Measurements from ENCODE around the gene MYL1. TPM values are rescaled to one million over a fixed set of nuclear protein-coding genes. Genes with fewer than 3 reads are reported as not detected.

The MYL1 gene
- total RNA-seq, 1 experiment from 2014 or later, result not detected

- H3K9me3 ChIP-seq (ENCODE audit: control insufficient read depth in 1 of 2, insufficient read depth in 1 of 2, low read depth in 1 of 2, low read length in 2 of 2), result no peaks in the 10 kb centered on the region
- ChIA-PET POLR2A (no interaction called here), CTCF (no interaction called here), RAD21 (ENCODE audit: low non-redundant PET in 1 of 2, low total read pairs in 2 of 2, uncharacterized antibody in 2 of 2, unreplicated experiment in 2 of 2) (no interaction called here)
- no peaks in the 10 kb centered on the region for H4K20me1 ChIP-seq (ENCODE audit: insufficient read depth)
- H3K27me3 ChIP-seq (ENCODE audit: insufficient read depth, low read length), result no peaks in the 10 kb centered on the region
- H3K79me2 ChIP-seq (ENCODE audit: insufficient read depth, low read length), result no peaks in the 10 kb centered on the region
- H2AFZ ChIP-seq (ENCODE audit: low read depth, low read length, poor library complexity, severe bottlenecking), result no peak overlapping the region
- ATAC-seq (no peak), DNase-seq (ENCODE audit: low read depth, low spot score) (no peak)
- H3K4me3 ChIP-seq (replicated peaks in 1 of 2; ENCODE audit: low read depth in 1 of 2, low read length in 2 of 2), result no peak overlapping the region
- no peak overlapping the region for H3K27ac ChIP-seq (ENCODE audit: low read depth, low read length)
- TF ChIP-seq EGR1 (IDR thresholded peaks at IDR 0.05; ENCODE audit: low read depth), result no peak
- TF ChIP-seq ZFX (IDR thresholded peaks at IDR 0.05), result no peak
- no peak for TF ChIP-seq JUND (IDR thresholded peaks at IDR 0.05)
- no peak for TF ChIP-seq CBX3 (IDR thresholded peaks at IDR 0.05; ENCODE audit: low read depth)
- no peak for TF ChIP-seq TCF7L2 (IDR thresholded peaks at IDR 0.05; ENCODE audit: borderline replicate concordance, extremely low read depth, insufficient read depth, insufficient read length)
- no peak for TF ChIP-seq REST (IDR thresholded peaks at IDR 0.05; ENCODE audit: low read depth)
- TF ChIP-seq RAD21 (IDR thresholded peaks at IDR 0.05; ENCODE audit: low read depth), result no peak
- TF ChIP-seq MAX (IDR thresholded peaks at IDR 0.05), result no peak
- no peak for TF ChIP-seq ELF1 (IDR thresholded peaks at IDR 0.05; ENCODE audit: borderline replicate concordance, low read depth)
- no peak for TF ChIP-seq POLR2A (IDR thresholded peaks at IDR 0.05; ENCODE audit: borderline replicate concordance, extremely low read depth, insufficient read depth, insufficient read length)
- TF ChIP-seq EZH2phosphoT487 (IDR thresholded peaks at IDR 0.05; ENCODE audit: borderline replicate concordance), result no peak
- no peak for TF ChIP-seq ATF3 (IDR thresholded peaks at IDR 0.05)
- no peak for TF ChIP-seq CEBPB (IDR thresholded peaks at IDR 0.05; ENCODE audit: low read depth)
- no peak for TF ChIP-seq YY1 (IDR thresholded peaks at IDR 0.05; ENCODE audit: extremely low read depth, insufficient replicate concordance, low read depth, low read length)
- TF ChIP-seq SRF (IDR thresholded peaks at IDR 0.05; ENCODE audit: low read depth), result no peak
- no peak for TF ChIP-seq EZH2 (IDR thresholded peaks at IDR 0.05)
- TF ChIP-seq FOSL1 (IDR thresholded peaks at IDR 0.05; ENCODE audit: low read depth), result no peak
- no peak for TF ChIP-seq SP1 (IDR thresholded peaks at IDR 0.05; ENCODE audit: low read depth)
- TF ChIP-seq ZNF274 (IDR thresholded peaks at IDR 0.05; ENCODE audit: low read depth, low read length), result no peak
- no peak for TF ChIP-seq CTCF (IDR thresholded peaks at IDR 0.05 in 2 of 3, conservative IDR thresholded peaks at IDR 0.05 in 1 of 3; ENCODE audit: borderline replicate concordance in 1 of 3, insufficient read depth in 1 of 3, low read depth in 2 of 3, low read length in 2 of 3)
- intact Hi-C loops (cut with micrococcal nuclease), result no loop called here
- H3K9ac ChIP-seq (ENCODE audit: low read length), result no peak overlapping the region
- no TSS peak for BruUV-seq (replicated peaks)
- no peaks in the 10 kb centered on the region for H3K36me3 ChIP-seq (ENCODE audit: control insufficient read depth in 1 of 2, insufficient read depth in 2 of 2, low read length in 2 of 2)
- no peaks in the 10 kb centered on the region for H3K4me1 ChIP-seq (ENCODE audit: control insufficient read depth in 1 of 2, insufficient read depth in 2 of 2, low read length in 2 of 2)
- H3K9me2 ChIP-seq (ENCODE audit: insufficient read depth), result no peaks in the 10 kb centered on the region
- no peak overlapping the region for H3K4me2 ChIP-seq (ENCODE audit: low read length)
Measured at GRCh38 chr2:210252699-210253606, 62.0 kb downstream of the MYL1 start.

All from HCT116 (cell line).